Gastrocnemius medialis (tissue), 4 donors: ENCODE measurements around the gene AARS2.

ENCODE experiments used
- CTCF ChIP-seq, 5 experiments: fragments of 450-650 bp in 3 of 5; fragments of 200-600 bp in 2 of 5; sonication (generic) in 2 of 5; IDR thresholded peaks in 4 of 5; conservative IDR thresholded peaks in 1 of 5; 1 replicate in 4 of 5; 2 replicates in 1 of 5; pipeline ENCODE4 v1.5.1; 2016 to 2019; ENCODE audit warnings: antibody characterized with exemption in 5 of 5, mild to moderate bottlenecking in 3 of 5, moderate library complexity in 3 of 5
- POLR2A ChIP-seq, 2 donors: fragments of 450-650 bp; IDR thresholded peaks; one replicate each; pipeline ENCODE4 v1.6.1; 2017; ENCODE audit warnings: antibody characterized with exemption in 2 of 2, mild to moderate bottlenecking in 2 of 2, moderate library complexity in 2 of 2

GRCh38 chr6:44276667-44277640 lies 36.2 kb downstream of the AARS2 start:
- TF ChIP-seq CTCF (IDR thresholded peaks at IDR 0.05 in 4 of 5, conservative IDR thresholded peaks at IDR 0.05 in 1 of 5), result no peak
- no peak for TF ChIP-seq POLR2A (IDR thresholded peaks at IDR 0.05)
